HFFc6 (cell line): ENCODE measurements around the gene HSPA9. TPM values are rescaled to one million over a fixed set of nuclear protein-coding genes. Genes with fewer than 3 reads are reported as not detected.

Source experiments
- DNase-seq: peaks from one replicate; pipeline ENCODE4 v3.0.0-alpha.2; 2018
- H3K27ac Mint-ChIP-seq: 2 replicates; pipeline ENCODE4 v1.8.0; 2020; ENCODE audit warnings: mild to moderate bottlenecking, mixed read lengths
- H3K27me3 Mint-ChIP-seq: 2 replicates; pipeline ENCODE4 v1.8.0; 2021; ENCODE audit warnings: mild to moderate bottlenecking, moderate library complexity, mixed read lengths; ENCODE audit not compliant: insufficient read depth
- H3K36me3 Mint-ChIP-seq: 2 replicates; pipeline ENCODE4 v1.8.0; 2021; ENCODE audit warnings: low read depth, mixed read lengths
- H3K4me1 Mint-ChIP-seq: 2 replicates; pipeline ENCODE4 v1.8.0; 2020; ENCODE audit warnings: low read depth, mixed read lengths
- H3K4me3 Mint-ChIP-seq: 2 replicates; pipeline ENCODE4 v1.8.0; 2020; ENCODE audit warnings: mild to moderate bottlenecking, moderate library complexity, mixed read lengths
- H3K9me3 Mint-ChIP-seq: 2 replicates; pipeline ENCODE4 v1.8.0; 2020; ENCODE audit warnings: mild to moderate bottlenecking, mixed read lengths
- total RNA-seq, 6 experiments: library from RNA; stranded (reverse); fragmentation: NEBNext Ultra II Directional; extraction: Animal tissue kit (Norgen Biotek cat#: 25700); gene quantifications; 2 replicates in 1 of 6; 3 replicates in 5 of 6; pipeline ENCODE4 v1.2.3, GENCODE V29; 2021
- TF ChIP-seq, protein P1 (sequence below): fragments of 200-600 bp; sonication (generic); IDR thresholded peaks from 2 replicates; pipeline ENCODE4 v1.5.0; 2021; ENCODE audit warnings: antibody characterized with exemption, mild to moderate bottlenecking

The HSPA9 gene
- total RNA-seq, 6 experiments from 2014 or later: 193 to 236 (median 210) TPM

GRCh38 chr5:138605254-138605972, 30.2 kb upstream of the HSPA9 start:
- H3K27ac Mint-ChIP-seq: no peak overlapping the region
- H3K36me3 Mint-ChIP-seq: no peaks in the 10 kb centered on the region
- DNase-seq: no peak
- H3K4me1 Mint-ChIP-seq: peaks cover 28% of the 10 kb centered on the region
- TF ChIP-seq, protein P1, sequence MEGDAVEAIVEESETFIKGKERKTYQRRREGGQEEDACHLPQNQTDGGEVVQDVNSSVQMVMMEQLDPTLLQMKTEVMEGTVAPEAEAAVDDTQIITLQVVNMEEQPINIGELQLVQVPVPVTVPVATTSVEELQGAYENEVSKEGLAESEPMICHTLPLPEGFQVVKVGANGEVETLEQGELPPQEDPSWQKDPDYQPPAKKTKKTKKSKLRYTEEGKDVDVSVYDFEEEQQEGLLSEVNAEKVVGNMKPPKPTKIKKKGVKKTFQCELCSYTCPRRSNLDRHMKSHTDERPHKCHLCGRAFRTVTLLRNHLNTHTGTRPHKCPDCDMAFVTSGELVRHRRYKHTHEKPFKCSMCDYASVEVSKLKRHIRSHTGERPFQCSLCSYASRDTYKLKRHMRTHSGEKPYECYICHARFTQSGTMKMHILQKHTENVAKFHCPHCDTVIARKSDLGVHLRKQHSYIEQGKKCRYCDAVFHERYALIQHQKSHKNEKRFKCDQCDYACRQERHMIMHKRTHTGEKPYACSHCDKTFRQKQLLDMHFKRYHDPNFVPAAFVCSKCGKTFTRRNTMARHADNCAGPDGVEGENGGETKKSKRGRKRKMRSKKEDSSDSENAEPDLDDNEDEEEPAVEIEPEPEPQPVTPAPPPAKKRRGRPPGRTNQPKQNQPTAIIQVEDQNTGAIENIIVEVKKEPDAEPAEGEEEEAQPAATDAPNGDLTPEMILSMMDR: no peak
- peaks cover 14% of the 10 kb centered on the region for H3K27me3 Mint-ChIP-seq
- no peaks in the 10 kb centered on the region for H3K9me3 Mint-ChIP-seq
- H3K4me3 Mint-ChIP-seq: no peak overlapping the region

- TF ChIP-seq, protein P1: no peak
- peaks cover 17% of the 10 kb centered on the region for H3K4me1 Mint-ChIP-seq
- H3K4me3 Mint-ChIP-seq: no peak overlapping the region
- peaks cover 17% of the 10 kb centered on the region for H3K27me3 Mint-ChIP-seq
- H3K27ac Mint-ChIP-seq: no peak overlapping the region
- no peaks in the 10 kb centered on the region for H3K9me3 Mint-ChIP-seq
- H3K36me3 Mint-ChIP-seq: no peaks in the 10 kb centered on the region
- DNase-seq: no peak
These were observed 29.1 kb upstream of the HSPA9 start for GRCh38 chr5:138604176-138604785.

DNA sequence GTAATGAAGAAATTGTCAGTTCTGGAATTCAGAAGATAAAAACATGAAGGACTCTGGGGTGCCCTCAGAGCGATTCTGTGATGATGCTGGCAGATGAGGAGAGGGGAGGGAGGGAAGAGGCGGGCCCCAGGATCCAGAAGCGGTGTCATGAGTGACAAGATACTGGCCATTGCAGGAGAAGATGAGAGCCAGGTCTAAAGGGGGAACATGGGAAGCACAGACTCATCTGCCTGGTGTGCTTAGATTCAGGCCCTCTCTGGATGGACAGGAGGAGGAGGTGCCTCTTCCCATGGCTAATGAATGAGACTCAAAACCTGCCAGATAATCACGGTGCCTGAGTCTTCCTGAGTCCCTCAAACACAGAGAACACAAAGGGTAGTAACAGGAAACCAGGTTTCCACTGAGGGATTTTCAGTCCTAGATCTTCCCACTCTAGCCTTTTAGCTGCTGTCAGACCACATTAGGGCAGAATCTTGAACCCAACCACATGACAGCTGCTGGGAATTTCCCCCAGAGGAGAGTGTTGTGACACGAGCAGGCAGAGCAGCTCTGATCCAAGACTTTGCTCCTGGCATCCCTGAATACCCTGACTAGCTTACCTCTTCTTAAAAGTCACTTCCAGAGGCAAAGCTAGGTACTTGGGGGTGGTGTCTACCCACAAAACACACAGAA, 28.2 kb upstream of the HSPA9 start:
- H3K4me3 Mint-ChIP-seq: no peak overlapping the region
- H3K4me1 Mint-ChIP-seq: peaks cover 11% of the 10 kb centered on the region
- no peak for DNase-seq
- H3K27ac Mint-ChIP-seq: no peak overlapping the region
- TF ChIP-seq, protein P1: no peak
- peaks cover 22% of the 10 kb centered on the region for H3K27me3 Mint-ChIP-seq
- no peaks in the 10 kb centered on the region for H3K36me3 Mint-ChIP-seq
- no peaks in the 10 kb centered on the region for H3K9me3 Mint-ChIP-seq

DNA sequence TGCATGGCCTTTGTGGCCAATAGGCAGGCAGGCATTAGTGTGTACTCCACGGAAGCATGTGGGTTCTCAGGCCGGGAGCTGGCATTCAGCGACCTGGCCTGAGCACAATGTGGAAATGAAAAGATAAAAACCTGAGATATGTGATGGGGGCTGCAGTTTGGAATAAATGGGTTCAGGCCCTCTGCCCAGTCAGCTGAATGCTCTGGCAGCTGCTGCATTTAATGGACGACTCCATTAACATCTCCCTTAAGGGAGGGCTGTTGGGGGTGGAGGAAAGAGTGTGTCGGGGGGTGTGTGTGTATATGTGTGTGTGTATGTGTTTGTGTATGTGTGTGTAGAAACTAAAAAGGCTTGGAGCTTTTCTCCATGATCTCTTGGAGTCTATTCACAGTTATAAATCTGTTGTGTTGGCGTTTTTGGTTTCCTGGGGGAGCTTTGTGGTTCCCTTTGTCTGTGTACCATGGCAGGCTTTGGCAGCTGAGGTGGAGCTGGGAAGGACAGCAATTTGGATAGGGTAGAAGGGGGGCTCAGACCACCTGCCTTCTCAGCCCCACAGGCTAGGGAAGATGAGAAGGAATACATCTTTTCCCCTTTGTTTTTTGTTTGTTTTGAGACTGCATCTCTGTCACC, 27.3 kb upstream of the HSPA9 start:
- Mint-ChIP-seq H3K4me1 (peaks cover 11% of the 10 kb centered on the region), H3K9me3 (no peaks in the 10 kb centered on the region), H3K27me3 (peaks cover 24% of the 10 kb centered on the region), H3K36me3 (no peaks in the 10 kb centered on the region), H3K4me3 (no peak overlapping the region), H3K27ac (no peak overlapping the region)
- TF ChIP-seq, protein P1: no peak
- DNase-seq: no peak

GRCh38 chr5:138601444-138601843, 26.2 kb upstream of the HSPA9 start:
- peak; percentile 79 for DNase-seq
- TF ChIP-seq, protein P1: no peak
- no peaks in the 10 kb centered on the region for H3K9me3 Mint-ChIP-seq
- H3K4me3 Mint-ChIP-seq: no peak overlapping the region
- no peaks in the 10 kb centered on the region for H3K36me3 Mint-ChIP-seq
- peaks cover 28% of the 10 kb centered on the region for H3K27me3 Mint-ChIP-seq
- H3K4me1 Mint-ChIP-seq: peaks cover 11% of the 10 kb centered on the region
- H3K27ac Mint-ChIP-seq: peak overlapping the region; percentile 70
